Activated CD4-positive, alpha-beta T cell treated with anti-CD3 and anti-CD28 coated beads for 4 hours (primary cell): ENCODE data around the gene TIMELESS.
"Not testable (repeated sequence)": the region's sequence is repeated elsewhere in the genome, so short reads cannot be mapped to it uniquely, and the experiment has no call there.

Source experiments
- DNase-seq, 2 donors: peaks; one replicate each; pipeline ENCODE4 v3.0.0-alpha.2; 2020

TIMELESS gene

GRCh38 chr12:56461235-56462159 lies 12.3 kb upstream of the TIMELESS start:
- no peak for DNase-seq

- DNase-seq = no peak
Measured at GRCh38 chr12:56457817-56458216, 8.6 kb upstream of the TIMELESS start.

GRCh38 chr12:56454557-56454956 lies 5.3 kb upstream of the TIMELESS start, which contains the start of gene MIP:
MIP (minus strand) TSS chr12:56454657; CDS start chr12:56454613, 44 bp downstream.
- DNase-seq = no peak

GRCh38 chr12:56451147-56451546 lies 1.9 kb upstream of the TIMELESS start:
- no peak for DNase-seq

DNA sequence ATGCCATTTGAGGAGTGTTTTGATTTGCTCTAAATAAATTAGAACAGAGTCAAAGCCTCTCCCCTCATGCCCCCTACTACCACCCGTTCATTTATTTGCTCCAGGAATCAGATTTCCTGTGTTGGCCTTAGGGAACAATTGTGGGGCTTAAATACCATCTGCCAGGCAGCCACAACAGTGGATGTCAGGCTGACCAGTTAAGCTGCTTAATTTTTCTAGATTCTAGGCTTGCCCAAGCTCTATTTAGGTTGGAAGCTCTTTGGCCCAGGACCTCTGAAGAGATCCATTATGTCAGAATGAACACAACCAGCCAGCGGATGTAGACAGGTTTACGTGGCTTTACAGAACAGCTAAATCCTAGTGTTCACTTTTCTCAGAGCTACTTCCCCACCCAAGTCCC lies 1.0 kb upstream of the TIMELESS start:
- no peak for DNase-seq

- DNase-seq = no peak
Measured at GRCh38 chr12:56449622-56449984, 377 bp upstream of the TIMELESS start.

GRCh38 chr12:56443208-56443607 lies 6.0 kb downstream of the TIMELESS start:
- not testable (repeated sequence) for DNase-seq

DNA sequence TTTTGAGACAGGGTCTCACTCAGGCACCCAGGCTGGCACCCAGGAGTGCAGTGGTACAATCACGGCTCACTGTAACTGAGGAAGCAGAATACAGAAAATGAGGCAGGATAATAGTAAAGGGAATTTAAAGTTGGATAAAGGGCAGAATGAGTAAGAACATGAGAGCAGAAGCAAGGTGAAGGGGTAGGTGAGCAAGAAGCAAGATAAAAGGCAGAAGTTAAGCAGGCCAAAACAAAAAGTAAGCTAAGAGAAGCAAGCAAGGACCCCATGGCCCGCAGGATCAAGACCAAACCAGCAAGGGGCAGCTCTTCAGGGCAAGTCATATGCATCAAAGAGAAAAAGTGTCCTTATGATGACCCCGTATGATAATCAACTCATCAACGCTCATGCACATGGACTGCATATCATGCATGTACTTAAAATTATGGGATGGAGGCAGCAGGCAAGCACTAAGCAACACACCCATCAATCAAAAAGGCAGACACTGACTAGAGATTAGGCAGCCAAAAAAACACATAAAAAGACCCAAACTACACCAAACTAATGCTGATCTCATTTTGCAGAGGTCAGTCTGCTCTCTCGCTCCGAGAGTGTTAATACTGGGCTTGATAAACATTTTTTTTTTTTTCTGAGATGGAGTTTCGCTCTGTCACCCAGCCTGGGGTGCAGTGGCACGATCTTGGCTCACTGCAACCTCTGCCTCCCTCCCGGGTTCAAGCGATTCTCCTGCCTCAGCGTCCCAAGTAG lies 11.6 kb downstream of the TIMELESS start:
- no peak for DNase-seq

GRCh38 chr12:56434828-56435227 lies 14.4 kb downstream of the TIMELESS start:
- DNase-seq = no peak

DNA sequence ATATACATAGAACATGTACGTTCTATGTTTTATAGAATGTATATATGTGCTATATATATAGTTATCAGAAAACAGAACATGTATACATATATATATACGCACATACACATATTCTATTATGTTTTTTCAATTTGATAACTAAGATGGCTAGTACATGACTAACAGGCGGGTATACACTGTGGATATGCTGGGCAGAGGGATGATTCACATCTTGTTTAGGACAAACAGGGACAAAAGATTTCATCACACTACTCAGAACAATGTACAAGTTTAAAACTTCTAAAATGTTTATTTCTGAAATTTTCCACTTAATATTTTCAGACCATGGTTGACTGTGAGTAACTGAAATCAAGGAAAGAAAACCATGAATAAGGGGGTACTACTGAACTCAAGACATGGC lies 17.4 kb downstream of the TIMELESS start:
- DNase-seq = no peak

- DNase-seq = no peak
Measured at GRCh38 chr12:56431288-56431687, 17.9 kb downstream of the TIMELESS start.

DNA sequence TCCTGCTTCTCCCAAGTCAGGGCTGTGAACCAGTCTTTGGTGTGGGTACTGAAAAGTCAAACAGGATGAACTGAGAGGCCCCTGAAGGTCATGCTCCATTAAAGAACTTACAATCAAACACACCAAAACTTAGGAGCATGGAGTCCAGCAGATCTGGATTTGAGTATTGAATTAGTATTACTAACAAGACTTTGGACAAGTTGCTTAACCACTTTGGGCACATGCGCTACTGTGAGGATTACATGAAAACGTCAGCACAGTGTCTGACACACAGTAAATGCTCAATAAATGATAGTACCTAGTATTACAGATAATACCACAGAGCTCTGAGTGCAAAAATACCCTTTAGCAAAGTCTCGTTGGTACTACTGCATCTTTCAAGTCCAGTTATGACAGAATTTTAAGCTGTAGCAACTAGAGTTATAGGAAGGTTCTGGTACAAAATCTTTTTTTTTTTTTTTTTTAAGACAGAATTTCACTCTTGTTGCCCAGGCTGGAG lies 23.2 kb downstream of the TIMELESS start:
- DNase-seq = no peak

DNA sequence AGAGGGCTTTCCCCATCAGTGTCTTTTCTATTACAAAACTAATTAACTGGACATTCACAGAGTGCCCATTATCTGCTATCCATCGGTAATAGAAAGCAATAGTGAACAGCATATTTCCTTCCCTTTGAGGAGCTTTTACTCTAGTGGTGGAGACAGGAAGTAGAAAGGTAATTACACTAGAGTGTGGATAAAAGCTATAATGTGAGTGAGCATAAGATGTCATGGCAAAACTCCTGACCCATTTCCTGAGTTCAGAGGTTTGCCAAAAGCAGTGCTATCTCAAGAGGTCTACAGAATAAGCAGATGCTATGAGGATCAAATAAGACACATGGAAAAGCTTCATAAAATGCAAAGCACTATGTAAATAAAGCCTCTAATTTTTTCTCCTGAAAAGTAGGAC lies 24.0 kb downstream of the TIMELESS start:
- DNase-seq = no peak

GRCh38 chr12:56420411-56420810 lies 28.8 kb downstream of the TIMELESS start:
- DNase-seq = no peak

GRCh38 chr12:56417739-56418138 lies 31.5 kb downstream of the TIMELESS start:
- DNase-seq = no peak

DNA sequence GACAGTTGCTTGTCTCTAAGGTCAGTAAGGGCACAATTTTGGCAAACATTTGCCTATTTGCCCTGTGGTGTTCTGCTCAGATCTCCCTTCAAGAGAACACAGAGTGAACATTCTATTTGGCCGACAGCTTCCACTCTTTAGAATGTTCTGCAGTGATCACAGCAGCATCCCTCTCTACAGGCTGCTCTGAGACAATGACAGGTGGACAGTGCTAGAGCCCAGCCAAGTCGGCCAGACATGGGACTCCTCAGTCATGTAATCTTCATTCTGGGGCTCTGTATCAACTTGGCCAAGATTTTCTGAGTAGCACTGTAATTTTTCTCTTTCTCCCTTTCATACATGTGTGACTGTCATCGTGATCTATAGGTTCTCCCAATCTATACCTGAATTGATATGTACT lies 34.8 kb downstream of the TIMELESS start:
- no peak for DNase-seq

DNA sequence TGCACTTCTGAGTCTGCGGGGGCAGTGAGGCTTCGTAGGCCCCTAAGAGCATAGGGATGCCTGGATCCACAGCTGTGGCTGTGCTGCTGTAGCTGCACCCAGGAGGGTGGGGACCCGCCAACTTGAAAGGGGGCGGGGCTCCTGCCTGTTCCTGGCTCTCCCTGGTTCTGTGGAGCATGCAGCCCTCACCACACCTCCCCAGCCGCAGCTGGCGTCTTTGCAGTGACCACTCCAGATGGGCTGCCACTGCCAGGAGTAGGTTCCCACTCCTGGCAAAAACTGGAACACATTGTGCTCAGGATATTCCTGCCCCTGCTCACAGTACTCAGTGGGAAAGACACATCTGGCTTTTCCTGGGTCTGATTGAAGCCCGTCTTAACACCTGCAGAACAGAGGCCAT lies 35.8 kb downstream of the TIMELESS start:
- no peak for DNase-seq

DNA sequence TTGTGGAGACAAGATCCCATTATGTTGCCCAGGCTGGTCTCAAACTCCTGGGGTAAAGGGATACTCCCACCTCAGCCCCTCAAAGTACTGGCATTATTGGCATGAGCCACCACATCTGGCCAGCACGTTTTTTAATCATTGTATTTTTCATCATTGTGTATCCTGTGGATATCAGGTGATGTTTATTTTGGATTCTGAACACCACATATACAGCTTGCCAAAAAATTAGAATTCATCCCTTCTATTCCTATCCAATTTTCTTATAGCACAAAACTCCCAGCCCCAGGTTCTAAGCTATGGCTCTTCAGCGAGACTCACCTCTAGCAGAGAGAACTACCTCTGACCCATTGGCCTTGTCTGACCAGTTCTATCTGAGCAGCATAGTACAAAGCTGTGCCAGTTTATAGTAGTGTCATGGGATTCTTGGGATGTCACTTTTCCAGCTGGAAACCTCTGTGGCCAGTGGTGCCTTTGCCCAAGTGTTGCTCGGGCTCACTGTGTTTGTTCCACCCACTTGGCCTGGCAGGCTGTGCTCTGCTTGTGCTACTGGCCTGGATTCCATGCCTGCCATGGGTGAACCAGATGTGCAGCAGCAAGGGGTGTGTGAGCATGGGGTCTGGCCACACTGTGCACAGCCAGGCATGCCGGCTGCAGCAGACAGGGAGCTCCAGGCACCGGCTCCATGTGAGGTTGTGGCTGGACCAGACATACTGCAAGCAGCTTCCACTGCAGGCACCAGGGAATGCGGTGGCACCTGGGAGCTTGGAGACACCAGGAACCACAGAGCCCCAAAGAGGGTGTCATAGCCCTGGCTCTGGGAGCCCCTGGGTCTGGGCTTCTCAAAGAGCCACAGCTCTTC lies 37.2 kb downstream of the TIMELESS start:
- DNase-seq = no peak

DNA sequence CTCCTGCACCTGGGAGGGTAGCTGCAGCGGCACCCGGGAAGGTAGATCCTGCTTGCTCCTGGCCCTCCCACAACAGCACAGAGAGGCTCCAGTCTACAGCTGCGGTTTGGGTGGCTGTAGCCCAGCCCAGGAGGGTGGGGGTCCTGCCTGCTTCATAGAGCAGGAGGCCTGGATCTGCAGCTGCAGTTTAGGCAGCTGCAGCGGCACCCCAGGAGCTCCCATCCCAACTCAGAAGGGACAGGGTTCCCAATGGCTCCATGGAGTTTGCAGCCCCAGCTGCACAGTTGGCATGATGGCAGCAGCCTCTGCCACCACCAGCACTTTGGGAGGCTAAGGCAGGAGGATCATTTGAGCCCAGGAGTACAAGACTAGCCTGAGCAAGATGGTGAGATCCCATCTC lies 38.5 kb downstream of the TIMELESS start:
- no peak for DNase-seq

DNA sequence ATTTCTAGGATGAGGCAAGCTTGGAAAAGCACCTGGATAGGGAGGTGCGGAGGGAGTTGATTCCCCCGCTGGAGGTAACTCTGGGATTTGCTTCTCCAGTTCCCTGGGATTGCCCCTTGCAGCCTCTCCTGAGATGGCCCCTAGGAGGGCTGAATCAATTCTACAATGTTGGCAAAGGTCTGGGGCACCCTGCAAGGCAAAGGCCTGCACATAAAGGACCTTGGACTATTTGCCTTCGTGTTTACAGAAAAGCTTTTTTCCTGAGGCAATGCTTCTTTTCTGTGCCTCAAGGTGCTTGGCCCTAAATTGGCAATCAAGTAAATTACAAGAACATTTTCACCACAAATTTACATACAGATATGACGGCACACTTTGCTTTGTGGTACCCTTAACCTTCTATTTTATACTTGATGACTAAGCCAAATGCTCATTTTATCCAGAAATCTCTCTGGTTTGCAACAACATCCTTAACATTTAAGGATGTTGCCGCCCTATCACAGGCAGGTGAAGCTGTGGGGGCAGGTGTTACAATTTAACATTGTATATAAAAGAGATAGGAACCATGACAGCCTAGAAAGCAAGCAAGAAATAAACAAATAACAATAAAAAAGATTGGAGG lies 40.3 kb downstream of the TIMELESS start:
- DNase-seq = no peak

DNA sequence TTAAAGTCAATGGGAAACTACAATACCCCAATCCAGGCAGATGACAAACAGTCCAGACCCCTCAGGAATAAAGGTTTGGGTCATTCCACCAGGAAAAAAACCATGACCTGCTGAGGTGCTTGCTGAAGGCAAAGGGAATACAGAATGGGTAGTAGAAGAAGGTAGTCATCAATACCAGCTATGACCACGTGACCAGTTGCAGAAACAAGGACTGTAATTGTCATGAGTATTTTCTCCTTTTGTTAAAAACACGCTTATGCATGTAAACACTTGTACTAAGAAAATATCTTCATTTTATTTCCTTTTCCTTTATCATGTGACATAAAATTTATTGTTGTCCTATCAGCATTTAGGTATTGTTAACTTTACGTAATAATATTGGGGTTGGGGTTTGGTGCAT lies 45.0 kb downstream of the TIMELESS start:
- not testable (repeated sequence) for DNase-seq

DNA sequence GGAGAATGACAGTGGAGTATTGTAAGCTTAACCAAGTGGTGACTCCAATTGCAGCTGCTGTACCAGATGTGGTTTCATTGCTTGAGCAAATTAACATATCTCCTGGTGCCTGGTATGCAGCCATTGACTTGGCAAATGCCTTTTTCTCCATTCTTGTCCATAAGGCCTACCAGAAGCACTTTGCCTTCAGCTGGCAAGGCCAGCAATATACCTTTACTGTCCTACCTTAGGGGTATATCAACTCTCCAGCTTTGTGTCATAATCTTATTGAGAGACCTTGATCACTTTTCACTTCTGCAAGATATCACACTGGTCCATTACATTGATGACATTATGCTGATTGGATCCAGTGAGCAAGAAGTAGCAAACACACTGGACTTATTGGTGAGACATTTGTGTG lies 47.6 kb downstream of the TIMELESS start:
- DNase-seq = not testable (repeated sequence)
